RWPE2 (cell line): ENCODE results near the gene ADAM33.

ENCODE experiments used
- ATAC-seq: fragments of 200-7000 bp; cut with Tn5 transposase; 3 replicates; pipeline ENCODE4 v1.9.1; 2021; ENCODE audit warnings: low read depth
- DNase-seq: peaks from one replicate; pipeline ENCODE4 v3.0.0-alpha.2; 2020; ENCODE audit warnings: low spot score
- H3K27ac ChIP-seq: fragments of 450-650 bp; 2 replicates; pipeline ENCODE4 v1.5.1; 2017; ENCODE audit warnings: mild to moderate bottlenecking; ENCODE audit not compliant: poor library complexity, severe bottlenecking
- H3K27me3 ChIP-seq: fragments of 250-450 bp; sonication (Bioruptor Pico); 2 replicates; pipeline ENCODE4 v1.5.1; 2021; ENCODE audit warnings: mild to moderate bottlenecking, moderate library complexity; ENCODE audit not compliant: insufficient read depth, poor library complexity, severe bottlenecking
- H3K36me3 ChIP-seq: fragments of 250-450 bp; sonication (Bioruptor Pico); 2 replicates; pipeline ENCODE4 v1.5.1; 2020; ENCODE audit warnings: low read depth, mild to moderate bottlenecking, moderate library complexity
- H3K4me1 ChIP-seq: fragments of 250-450 bp; sonication (Bioruptor Pico); 2 replicates; pipeline ENCODE4 v1.5.1; 2021; ENCODE audit warnings: mild to moderate bottlenecking, moderate library complexity; ENCODE audit not compliant: insufficient read depth, poor library complexity, severe bottlenecking
- H3K4me3 ChIP-seq: fragments of 250-450 bp; sonication (Bioruptor Pico); 2 replicates; pipeline ENCODE4 v1.5.1; 2021; ENCODE audit warnings: mild to moderate bottlenecking, moderate library complexity; ENCODE audit not compliant: severe bottlenecking
- H3K9me3 ChIP-seq: fragments of 250-450 bp; sonication (Bioruptor Pico); 2 replicates; pipeline ENCODE4 v1.5.1; 2021; ENCODE audit warnings: mild to moderate bottlenecking, moderate library complexity; ENCODE audit not compliant: severe bottlenecking
- CTCF ChIP-seq: fragments of 450-650 bp; IDR thresholded peaks from one replicate; pipeline ENCODE4 v1.5.1; 2017; ENCODE audit warnings: mild to moderate bottlenecking, moderate library complexity; ENCODE audit not compliant: poor library complexity, severe bottlenecking

Gene ADAM33

DNA sequence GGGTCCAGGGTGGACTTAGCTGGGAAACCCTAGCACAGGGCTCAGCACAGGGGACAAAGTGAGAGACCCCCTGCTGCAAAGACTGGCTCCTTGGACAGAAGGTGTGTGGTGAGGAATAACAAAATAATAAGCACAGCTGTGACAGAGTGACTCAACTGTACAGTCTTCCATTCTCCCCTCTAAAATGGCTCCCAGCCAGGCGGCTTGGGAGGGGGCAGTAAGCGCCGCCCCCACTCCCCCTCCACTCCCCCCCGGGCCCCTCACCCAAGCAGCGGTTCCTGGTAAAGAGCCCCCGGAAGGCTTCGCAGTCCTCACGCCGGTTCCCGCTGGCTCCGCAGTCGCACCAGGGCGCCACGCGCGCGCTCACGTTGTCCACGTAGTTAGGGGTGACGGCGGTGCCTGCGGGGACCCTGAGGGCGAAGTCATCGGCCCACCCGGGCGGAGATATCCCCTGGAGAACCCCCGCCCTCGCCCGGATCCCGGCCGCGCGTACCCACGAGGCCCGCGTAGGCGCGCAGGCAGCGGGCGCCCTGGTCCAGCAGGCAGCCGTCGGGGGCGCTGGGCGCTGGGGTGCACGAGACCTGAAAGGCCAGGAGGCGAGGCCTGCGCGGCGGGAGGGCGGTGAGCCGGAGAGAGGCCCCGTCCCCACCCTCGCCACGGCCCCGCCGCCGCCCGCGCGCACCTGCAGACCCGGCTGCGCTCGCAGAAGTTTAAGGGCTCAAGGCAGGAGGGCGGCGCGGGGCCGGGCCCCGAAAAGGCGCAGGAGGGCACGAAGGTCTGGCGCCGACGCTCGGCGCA is 21.3 kb downstream of the ADAM33 start:
- ATAC-seq: no peak
- no peaks in the 10 kb centered on the region for H3K9me3 ChIP-seq
- TF ChIP-seq CTCF: no peak
- no peaks in the 10 kb centered on the region for H3K4me1 ChIP-seq
- no peak overlapping the region for H3K4me3 ChIP-seq
- H3K36me3 ChIP-seq: no peaks in the 10 kb centered on the region
- H3K27me3 ChIP-seq: peaks cover 57% of the 10 kb centered on the region
- DNase-seq: no peak
- H3K27ac ChIP-seq: no peak overlapping the region

DNA sequence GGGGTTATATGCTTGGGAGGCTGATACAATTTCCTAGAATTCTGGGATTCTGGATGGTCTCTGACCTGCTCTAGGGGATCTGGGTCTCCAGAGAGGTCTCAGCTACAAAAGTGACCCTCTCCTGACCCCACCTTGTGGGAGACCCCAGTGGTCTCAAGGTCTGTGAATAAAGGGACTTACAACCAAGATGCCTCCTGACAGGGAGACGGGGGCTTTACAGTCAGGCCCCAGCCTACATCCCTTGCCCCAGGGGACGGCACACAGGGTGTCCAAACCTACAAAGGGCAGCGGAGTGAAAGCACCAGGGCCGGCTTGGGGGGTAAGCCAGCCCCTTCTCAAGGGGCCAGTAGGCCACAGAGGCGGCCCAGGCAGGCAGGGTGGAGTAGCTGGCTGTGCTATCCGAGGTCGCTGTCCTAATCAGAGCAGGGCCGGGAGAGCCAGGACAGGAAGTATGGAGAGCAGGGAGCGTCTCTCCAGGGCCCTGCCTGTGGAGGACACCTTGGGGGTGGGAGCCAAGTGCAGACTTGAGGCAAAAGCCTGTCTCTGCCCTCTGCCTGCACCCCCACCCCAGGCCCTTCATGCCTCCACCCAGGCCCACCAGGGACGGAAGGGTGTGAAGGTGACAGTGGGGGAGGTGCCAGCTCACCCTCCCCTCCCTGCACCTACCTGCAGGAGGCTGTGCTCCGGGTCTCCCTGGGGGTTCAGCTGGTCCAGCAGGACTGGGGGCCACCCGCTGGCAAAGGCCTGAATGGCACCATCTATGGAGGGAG is 22.1 kb downstream of the ADAM33 start:
- no peak for TF ChIP-seq CTCF
- H3K9me3 ChIP-seq: no peaks in the 10 kb centered on the region
- H3K27me3 ChIP-seq: peaks cover 57% of the 10 kb centered on the region
- H3K27ac ChIP-seq: no peak overlapping the region
- no peak for DNase-seq
- H3K4me3 ChIP-seq: no peak overlapping the region
- H3K36me3 ChIP-seq: no peaks in the 10 kb centered on the region
- ATAC-seq: no peak; the same call in 2 of the 3 replicates
- no peaks in the 10 kb centered on the region for H3K4me1 ChIP-seq

DNA sequence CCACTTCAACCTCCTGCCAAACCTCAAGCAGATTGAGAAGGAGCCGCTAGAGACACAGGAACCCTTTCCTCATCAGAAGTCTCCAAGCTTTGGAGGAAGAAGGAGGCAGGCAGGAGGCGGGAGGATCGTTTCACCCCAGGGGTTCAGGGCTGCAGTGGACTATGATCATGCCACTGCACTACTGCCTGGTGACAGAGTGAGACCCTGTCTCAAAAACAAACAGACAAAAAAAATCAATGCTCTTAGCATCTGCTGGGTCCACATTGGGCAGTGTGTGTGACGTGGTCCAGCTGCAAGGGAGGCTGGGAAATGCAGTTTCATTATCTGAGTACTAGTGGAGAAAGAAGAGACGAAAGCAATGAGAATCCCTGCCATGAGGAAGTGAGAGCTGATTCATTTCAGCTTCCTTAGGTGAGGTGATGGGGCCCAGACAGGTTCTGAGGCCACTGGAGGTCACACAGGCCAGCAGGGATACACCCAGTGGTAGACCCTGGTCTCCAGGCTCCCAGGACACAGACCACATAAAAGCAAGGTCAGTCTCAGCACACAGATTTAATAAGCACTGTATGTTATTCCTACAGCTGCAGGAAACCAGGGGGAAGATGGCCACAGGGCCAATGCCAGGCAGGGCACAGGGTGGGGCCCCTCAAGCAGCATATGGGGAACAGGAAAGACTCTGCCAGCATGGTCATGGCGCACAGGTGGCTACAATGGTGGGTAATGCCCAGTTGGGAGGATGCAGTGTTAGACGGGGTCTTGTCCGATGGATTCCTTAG is 22.9 kb downstream of the ADAM33 start:
- Histone ChIP-seq H3K4me3 (no peak overlapping the region), H3K9me3 (no peaks in the 10 kb centered on the region), H3K27me3 (peaks cover 53% of the 10 kb centered on the region), H3K36me3 (no peaks in the 10 kb centered on the region), H3K27ac (no peak overlapping the region), H3K4me1 (no peaks in the 10 kb centered on the region)
- ATAC-seq (no peak), DNase-seq (no peak)
- no peak for TF ChIP-seq CTCF

DNA sequence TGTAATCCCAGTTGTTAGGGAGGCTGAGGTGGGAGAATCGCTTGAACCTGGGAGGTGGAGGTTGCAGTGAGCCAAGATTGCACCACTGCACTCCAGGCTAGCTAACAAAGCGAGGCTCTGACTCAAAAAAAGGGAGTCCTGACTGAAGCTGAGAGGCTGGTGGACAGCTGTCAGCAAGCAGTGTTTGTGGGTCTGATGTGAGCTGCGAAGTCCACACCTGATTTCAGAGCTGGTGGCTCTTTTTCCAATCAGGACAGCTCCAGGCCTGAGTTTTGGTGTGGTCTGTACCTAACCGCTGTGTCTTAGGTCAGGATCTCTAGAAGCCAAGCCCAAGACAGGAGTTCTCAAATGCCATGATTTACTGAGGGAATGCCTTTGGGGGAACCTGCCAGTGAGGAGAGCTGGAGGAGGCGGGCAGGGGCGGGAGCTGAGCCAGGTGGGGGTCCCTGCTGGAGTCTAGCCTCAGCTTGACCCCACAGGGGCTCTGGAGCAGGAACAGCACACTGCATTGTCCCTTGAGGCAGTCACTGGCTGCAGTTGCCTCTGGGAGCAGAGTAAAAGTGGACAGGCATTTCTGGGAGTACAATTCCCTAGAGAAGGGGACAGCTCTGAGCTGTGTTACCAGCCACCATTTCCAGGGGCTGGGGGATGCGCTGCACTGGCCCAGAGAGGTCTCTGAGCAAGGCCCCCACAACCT is 23.6 kb downstream of the ADAM33 start:
- no peak for ATAC-seq
- TF ChIP-seq CTCF: no peak
- Histone ChIP-seq H3K9me3 (no peaks in the 10 kb centered on the region), H3K27me3 (peaks cover 46% of the 10 kb centered on the region), H3K4me1 (no peaks in the 10 kb centered on the region), H3K36me3 (no peaks in the 10 kb centered on the region), H3K27ac (no peak overlapping the region), H3K4me3 (no peak overlapping the region)
- no peak for DNase-seq
